Frontal cortex (tissue), 4 donors: ENCODE data around the gene TBC1D1. TPM values are rescaled to one million over a fixed set of nuclear protein-coding genes. Genes with fewer than 3 reads are reported as not detected.

Experiments
- DNase-seq, 2 donors: peaks; one replicate each; pipeline ENCODE4 v3.0.0; 2012; ENCODE audit warnings: low spot score in 2 of 2
- FAIRE-seq: peaks from 2 replicates; lab custom pipeline; 2012; peaks lifted over from hg19 to GRCh38; lab: Jason Lieb, UNC
- total RNA-seq: library from RNA; depleted of rRNA; stranded (reverse); fragments of >200 nt; gene quantifications from one replicate; pipeline ENCODE4 v1.2.3, GENCODE V29; 2014
- donor health status: control.
- donor health status: control.
- donor health status: control.

TBC1D1 gene
- total RNA-seq, 1 donor from 2014 or later, result 64.8 TPM

- FAIRE-seq (no peak), DNase-seq (no peak)
Observed at GRCh38 chr4:38062776-38063097, 171.9 kb downstream of the TBC1D1 start.

- DNase-seq (no peak), FAIRE-seq (no peak)
Observed at GRCh38 chr4:38065176-38065575, 174.3 kb downstream of the TBC1D1 start.

GRCh38 chr4:38065900-38066299 is 175.0 kb downstream of the TBC1D1 start:
- FAIRE-seq, result no peak
- DNase-seq, result no peak

GRCh38 chr4:38067499-38067898 is 176.6 kb downstream of the TBC1D1 start:
- FAIRE-seq, result no peak
- DNase-seq, result no peak

DNA sequence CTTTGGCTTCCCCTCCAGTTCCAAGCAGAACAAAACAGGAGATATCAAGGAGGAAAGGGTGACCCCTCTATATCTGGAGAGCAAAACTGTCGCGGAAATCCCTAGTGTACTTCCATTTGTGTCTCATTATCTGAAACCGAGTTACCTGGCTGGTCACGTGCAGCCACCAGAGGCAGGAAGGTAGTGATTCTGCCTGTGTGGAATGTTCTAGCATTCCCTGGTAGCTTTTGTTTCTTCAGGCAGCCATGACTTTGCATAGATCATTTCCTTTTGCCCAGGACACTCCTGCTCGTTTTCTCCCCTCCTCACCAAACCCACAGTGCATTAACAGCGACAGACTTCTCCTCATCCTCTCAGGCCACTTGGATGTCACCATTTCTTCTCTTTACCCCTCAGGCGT is 177.2 kb downstream of the TBC1D1 start:
- no peak for FAIRE-seq

GRCh38 chr4:38069271-38069760 is 178.4 kb downstream of the TBC1D1 start:
- no peak for DNase-seq
- FAIRE-seq, result no peak

More for the DNA sequence above, 177.2 kb downstream of the TBC1D1 start:
- no peak for DNase-seq

- no peak for DNase-seq
- FAIRE-seq, result no peak
Observed at GRCh38 chr4:38071801-38072431, 181.0 kb downstream of the TBC1D1 start.

- DNase-seq (no peak), FAIRE-seq (no peak)
Observed at GRCh38 chr4:38072578-38072977, 181.7 kb downstream of the TBC1D1 start.

DNA sequence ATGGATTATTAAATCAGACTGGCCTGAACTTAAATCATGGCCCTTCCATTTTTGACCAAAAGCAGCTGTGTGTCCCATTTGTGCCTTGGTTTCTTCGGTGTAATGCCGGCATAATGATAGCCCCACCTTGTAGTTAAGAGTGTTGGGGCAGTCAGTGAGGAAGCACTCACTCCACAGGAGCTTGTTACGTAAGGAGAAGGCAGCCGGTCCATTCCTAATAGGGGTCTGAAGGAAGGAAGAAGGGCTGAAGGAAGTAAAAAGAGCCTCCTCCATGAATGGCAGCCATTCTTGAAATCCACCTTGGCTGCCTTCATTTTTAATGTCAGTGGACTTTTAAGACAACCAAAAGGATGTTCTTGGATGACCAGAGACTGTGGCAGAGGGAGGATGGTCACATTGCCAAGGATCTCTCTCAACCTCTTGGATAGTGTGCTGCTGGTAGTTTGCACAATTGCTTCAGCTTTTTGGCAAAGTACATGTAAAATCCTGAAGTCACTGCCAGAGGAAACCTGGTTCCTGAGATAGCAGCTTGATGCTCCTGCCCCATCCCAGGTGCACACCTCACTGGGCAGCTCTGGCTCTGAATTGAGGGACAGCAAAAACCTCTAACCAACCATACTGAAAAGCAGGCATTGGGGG is 182.8 kb downstream of the TBC1D1 start:
- DNase-seq, result no peak
- FAIRE-seq, result no peak

GRCh38 chr4:38075370-38076152 is 184.7 kb downstream of the TBC1D1 start:
- no peak for DNase-seq
- no peak for FAIRE-seq

DNA sequence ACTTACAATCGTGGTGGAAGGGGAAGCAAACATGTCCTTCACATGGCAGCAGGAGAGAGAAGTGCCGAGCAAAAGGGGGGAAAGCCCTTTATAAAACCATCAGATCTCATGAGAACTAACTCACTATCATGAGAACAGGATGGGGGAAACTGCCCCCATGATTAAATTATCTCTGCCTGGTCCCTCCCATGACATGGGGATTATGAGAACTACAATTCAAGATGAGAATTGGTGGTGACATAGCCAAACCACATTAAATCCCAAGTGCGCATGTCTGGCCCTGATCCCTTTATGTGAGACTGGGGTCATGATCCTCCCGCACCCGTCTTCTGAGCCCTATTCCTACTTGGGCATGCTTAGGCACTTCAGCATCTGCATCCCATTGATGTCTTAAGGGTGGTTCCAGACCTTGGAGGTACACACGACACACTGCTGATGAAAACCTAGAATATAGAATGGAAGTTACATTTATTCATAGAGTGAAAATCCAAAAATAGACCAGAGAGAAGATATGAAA is 185.3 kb downstream of the TBC1D1 start:
- no peak for FAIRE-seq
- DNase-seq, result no peak

GRCh38 chr4:38077791-38078489 is 187.1 kb downstream of the TBC1D1 start:
- no peak for DNase-seq
- FAIRE-seq, result no peak

DNA sequence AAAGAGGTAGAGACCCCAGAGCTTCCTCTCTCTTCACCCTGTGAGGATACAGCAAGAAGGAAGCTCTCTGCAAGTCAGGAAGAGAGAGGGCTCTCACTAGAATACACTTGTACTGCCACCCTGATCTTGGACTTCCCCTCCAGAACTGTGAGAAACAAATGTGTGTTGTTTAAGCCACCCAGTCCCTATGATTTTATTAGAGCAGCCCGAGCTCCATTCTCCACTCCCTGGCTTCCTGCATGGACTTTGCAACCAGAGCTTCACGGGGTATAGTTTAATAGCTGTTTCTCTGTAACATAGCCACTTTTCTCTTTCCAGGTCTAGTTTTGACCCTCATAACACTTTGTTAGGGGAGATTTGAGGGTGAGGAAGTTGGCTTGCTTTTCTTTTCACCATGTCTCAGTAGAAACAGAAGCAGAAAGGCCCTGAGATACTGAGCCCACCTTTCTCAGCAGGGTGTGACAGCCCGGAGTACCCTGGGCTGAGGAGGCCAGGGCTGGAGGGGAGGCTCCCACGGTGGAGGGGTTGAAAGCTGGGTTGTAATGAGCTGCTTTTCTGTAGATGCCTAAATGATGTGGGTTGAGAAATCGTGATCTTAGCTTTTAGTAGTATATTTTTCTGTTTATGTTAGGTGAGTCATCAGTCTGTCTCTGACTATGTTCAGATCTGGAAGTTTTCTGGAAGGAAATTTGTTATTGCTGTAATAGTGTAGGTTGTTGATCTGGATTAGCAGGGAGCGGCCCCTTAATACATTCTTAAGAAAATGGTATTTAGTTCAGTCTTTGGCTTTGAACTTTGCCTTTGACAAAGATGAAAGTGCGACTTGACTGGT is 187.9 kb downstream of the TBC1D1 start:
- no peak for FAIRE-seq
- DNase-seq, result no peak

DNA sequence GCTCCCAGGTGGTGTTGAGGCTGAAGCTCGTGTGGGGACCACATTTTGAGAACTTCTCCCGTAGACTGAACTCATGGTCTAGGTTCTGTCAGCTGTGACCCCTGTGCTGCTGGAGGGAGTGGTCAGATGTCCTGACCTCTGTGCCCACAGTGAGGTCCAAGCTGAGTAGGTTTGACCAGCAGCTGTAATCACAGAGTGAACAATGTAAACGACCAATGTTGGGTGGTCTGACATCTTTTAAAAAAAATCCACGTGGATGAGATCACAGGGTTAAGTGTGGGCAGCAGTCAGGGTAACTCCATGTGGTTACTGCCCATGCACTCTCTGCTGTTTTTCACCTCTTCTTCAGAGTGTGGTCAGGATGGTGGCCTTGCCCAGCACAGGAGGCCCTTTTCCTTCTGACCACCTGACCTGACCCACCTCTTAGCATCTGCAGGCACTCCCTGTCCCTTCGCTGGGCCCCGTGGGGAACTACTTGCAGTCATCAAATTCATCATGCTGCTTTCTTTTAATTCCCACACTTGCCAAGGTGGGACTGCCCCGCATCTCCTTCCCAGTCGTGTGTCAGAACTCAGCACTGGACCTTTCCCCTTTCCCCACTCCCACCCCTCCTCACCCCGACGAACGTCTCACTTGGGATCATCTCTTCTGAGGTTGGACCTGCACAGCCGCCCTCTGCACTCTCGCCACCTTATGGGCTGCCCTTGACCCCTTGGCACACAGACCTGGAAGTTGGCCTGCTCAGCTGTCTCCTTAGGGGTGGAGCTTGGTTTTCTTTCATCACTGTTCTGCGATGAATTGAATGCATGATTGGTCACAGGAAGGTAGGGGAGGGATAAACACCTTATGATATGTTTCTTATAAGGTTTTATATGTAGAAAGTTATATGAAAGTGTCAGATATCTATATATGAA is 189.4 kb downstream of the TBC1D1 start:
- DNase-seq (no peak), FAIRE-seq (no peak)

DNA sequence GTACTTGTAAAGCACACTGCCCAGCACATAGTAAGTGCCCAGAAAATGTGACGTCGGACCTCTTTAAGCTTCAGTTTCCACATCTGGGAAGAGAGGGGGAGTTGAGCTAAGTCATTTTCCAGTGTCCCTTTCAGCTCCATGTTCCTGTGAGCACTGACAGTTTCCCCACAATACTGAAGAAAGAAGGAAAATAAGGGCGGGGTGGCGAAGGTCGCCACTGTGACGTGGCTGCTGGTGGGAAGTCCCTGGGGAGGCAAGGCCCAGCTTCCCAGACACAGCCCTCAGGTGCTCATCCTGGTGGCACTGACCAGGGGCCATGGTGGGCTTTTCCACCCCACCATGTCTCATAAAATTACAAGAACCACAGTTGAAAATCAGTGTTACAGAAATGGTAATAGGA is 191.1 kb downstream of the TBC1D1 start:
- FAIRE-seq, result no peak

DNA sequence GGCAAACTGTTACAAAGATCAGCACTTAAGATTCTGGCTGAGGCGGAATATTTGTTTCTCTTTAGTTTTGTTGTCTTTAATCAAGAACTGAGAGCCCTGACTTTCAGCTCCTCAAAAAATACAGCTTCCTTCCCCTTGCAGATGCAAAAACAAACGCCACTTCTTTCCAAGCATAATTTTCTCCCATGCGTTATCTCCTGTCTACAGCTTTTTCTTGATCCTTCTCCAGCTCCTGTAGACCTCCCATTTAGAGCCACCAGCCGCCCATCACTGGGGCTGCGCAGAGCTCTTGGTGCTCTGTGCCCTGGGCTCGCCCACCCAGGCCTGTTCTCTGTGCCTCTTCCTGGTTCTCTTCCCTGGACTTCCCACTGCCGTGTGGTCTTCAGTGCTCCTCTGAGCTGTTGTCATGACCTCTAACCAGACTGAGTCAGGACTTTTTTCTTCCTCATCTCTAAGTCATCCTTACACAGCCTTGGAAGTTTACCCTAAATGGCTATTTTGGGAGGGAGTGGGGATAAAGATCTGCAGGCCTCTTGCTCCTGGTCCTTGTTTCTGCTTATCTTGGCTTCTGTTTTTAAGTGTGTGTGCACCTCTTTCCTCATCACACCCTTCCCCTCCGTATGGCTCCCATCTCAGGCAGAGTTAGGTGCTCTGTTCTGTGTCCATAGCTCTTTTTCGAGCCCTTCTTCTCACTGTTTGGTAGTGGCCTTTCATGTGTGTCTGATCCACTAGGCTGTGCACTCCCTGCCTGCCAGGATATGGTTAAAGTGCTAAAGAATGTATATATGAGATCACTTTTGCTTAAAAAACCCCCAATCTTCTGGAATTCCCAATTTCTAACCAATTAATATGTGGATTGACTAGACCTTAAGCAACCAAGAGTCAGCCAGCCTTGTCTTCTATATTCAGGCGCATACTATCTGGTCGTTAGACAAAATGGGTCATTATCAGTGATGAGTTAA is 191.8 kb downstream of the TBC1D1 start:
- FAIRE-seq (no peak), DNase-seq (no peak)

More for the DNA sequence above, 191.1 kb downstream of the TBC1D1 start:
- no peak for DNase-seq
